ENCODE measurements around the gene TBC1D9B.
A peak's percentile ranks its signal among the peaks of the same experiment; 100 is the strongest.

The TBC1D9B gene

DNA sequence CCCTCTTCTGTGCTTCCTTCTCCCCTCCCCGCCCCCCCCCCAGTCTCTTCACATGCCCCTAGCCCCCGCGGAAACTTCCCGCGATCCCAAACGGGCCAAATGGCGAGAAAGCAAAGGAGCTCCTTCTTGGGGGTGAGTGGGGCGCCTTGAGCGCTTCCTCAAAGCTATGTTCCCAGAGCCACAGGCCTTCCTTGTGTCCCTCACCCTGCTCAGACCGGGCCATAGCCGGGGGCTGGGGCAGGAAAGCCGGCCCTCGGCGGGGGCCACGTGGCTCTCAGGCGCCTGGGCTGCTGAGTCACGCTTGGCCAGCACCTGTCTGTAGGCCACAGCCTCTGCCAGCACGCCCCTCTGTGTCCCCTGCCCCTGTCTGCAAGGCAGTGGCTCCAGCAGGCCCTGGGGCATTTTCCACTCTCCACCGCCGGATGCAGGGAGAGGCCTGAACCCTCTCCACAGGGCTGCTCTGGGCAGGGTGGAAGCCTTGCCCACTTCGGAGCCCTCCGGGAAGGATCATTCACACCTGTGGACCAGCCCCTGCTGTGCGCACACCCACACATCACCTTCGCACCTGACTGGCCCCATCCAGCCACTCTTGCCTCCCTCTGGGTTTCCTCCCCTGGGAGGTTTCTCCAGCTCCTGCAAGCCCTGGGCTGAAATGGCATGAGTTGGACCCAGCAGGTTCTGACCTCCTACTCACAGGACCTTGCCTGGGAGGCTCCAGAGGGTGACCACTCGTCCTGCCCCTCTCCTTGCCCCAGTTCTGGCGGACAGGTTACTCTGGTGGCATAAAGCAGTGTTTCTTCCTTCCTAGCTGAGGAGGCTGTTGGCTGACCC, 88.2 kb downstream of the TBC1D9B start:
- peak; percentile 47 to 80 for DNase-seq

DNA sequence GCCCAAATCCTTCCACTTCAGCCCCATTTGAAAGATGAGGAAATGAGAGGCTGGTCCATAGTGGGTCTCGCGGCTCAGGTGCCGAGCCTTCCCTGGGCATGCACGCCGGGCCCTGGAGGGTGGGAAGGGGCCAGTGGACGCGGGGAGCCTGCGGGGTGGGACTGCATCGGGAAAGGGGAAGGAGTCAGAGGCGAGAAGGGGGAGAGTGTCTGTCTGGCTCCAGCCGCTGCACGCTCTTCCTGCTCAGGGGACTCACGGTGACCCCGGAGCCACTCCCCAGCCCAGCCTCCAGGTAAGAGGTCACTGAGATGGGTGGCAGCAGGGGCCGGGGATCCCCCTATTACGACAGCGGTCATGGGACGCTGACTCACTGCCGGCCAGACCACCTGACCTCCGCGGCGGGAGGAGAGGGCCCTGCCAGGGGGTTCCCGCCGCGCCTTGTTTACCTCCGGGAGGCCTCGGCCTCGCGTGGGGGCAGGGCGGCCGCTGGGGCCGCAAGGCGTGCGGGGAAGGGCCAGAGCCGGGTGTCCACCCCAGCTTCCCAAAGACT, 88.9 kb downstream of the TBC1D9B start:
- DNase-seq: peak; percentile 90 to 93

- DNase-seq: no peak
Measured at GRCh38 chr5:179817890-179818745, 89.6 kb downstream of the TBC1D9B start.

DNA sequence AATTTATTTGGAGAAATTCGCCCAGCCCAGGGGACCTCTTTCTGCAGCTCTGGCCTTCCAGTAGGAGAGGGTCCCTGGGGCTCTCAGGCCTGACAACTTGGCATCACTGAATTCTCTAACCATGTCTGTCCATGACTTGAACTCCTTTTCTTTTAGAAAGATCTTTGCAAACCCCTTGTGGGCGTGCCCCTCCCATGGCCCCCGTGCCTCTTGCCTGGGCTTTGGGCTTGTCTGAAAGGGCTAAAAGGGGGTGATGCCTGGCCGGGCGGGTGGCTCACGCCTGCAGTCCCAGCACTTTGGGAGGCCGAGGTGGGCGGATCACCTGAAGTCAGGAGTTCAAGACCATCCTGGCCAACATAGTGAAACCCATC, 90.2 kb downstream of the TBC1D9B start:
- DNase-seq: no peak

- peak in 1 of 2 donors; percentile 13 for DNase-seq
Measured at GRCh38 chr5:179816796-179817469, 90.8 kb downstream of the TBC1D9B start.

GRCh38 chr5:179816401-179816795, 91.3 kb downstream of the TBC1D9B start:
- no peak for DNase-seq

GRCh38 chr5:179815491-179816249, 92.0 kb downstream of the TBC1D9B start:
- no peak for DNase-seq

GRCh38 chr5:179814090-179814489, 93.6 kb downstream of the TBC1D9B start:
- DNase-seq: no peak

GRCh38 chr5:179812997-179813607, 94.6 kb downstream of the TBC1D9B start:
- no peak for DNase-seq

DNA sequence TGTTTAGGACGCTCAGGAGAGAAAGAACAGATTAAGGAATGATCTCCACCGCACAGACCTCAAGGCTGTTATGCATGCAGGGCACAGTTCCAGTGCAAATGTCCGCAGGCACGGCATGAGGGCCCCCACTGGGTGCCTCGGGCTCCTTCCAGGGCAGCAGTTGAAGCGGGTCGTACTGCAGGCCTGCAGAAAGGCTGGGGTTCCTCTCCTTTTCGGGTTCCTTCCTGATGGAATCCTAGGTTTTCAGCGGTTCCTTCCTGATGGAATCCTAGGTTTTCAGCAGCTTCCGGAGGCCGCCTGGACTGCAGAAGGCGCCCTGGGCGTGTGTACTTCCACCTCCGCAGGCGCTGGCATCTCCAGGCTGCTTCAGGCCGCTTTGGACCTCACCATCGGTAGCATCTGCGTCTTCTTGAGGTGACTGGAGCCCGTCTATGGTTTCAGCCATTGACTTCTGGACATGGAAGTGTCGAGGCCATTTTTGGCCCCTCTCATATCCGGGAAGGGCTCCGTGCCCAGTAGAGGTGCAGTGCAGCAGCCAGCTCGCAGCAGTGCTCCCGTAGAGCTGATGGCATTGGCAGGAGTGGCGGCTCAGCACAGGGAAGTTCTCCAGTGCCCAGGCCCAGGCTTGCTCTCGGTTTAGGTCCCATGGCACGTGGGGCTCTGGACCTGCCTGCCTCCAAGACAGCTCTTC, 95.4 kb downstream of the TBC1D9B start:
- no peak for DNase-seq

All from bone marrow (tissue), 2 donors.